ENCODE results near the gene GPR83.

DNA sequence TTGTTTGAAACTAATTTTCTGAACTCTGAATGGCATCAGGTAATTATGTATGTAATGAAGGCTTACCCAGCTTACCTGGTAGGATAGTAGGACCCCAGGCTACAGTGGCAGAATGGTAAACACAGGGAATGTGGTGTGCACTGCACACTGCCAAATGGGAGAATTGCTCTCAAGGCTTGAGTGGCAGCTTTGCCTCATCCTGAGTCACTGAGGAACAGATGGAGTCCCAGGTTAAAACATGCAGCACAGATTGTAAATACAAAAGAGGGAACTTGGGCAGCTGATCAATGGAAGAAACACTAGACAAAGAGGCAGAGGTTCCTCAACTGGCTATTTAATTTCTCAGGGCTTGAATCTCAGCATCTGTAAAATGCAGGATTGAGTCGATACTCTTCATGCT, 24.4 kb downstream of the GPR83 start:
- TF ChIP-seq, protein P1, sequence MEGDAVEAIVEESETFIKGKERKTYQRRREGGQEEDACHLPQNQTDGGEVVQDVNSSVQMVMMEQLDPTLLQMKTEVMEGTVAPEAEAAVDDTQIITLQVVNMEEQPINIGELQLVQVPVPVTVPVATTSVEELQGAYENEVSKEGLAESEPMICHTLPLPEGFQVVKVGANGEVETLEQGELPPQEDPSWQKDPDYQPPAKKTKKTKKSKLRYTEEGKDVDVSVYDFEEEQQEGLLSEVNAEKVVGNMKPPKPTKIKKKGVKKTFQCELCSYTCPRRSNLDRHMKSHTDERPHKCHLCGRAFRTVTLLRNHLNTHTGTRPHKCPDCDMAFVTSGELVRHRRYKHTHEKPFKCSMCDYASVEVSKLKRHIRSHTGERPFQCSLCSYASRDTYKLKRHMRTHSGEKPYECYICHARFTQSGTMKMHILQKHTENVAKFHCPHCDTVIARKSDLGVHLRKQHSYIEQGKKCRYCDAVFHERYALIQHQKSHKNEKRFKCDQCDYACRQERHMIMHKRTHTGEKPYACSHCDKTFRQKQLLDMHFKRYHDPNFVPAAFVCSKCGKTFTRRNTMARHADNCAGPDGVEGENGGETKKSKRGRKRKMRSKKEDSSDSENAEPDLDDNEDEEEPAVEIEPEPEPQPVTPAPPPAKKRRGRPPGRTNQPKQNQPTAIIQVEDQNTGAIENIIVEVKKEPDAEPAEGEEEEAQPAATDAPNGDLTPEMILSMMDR (IDR thresholded peaks at IDR 0.05; ENCODE audit: low read depth, low read length, missing input control), result no peak
- TF ChIP-seq EGR1 (IDR thresholded peaks at IDR 0.05; ENCODE audit: low read depth in 2 of 2) (no peak), GABPA (IDR thresholded peaks at IDR 0.05 in 1 of 2, conservative IDR thresholded peaks at IDR 0.05 in 1 of 2) (no peak), JUND (IDR thresholded peaks at IDR 0.05) (no peak), RAD21 (IDR thresholded peaks at IDR 0.05) (no peak)
- TF ChIP-seq, protein P2, sequence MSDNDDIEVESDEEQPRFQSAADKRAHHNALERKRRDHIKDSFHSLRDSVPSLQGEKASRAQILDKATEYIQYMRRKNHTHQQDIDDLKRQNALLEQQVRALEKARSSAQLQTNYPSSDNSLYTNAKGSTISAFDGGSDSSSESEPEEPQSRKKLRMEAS (IDR thresholded peaks at IDR 0.05), result no peak
- TF ChIP-seq, protein P3, sequence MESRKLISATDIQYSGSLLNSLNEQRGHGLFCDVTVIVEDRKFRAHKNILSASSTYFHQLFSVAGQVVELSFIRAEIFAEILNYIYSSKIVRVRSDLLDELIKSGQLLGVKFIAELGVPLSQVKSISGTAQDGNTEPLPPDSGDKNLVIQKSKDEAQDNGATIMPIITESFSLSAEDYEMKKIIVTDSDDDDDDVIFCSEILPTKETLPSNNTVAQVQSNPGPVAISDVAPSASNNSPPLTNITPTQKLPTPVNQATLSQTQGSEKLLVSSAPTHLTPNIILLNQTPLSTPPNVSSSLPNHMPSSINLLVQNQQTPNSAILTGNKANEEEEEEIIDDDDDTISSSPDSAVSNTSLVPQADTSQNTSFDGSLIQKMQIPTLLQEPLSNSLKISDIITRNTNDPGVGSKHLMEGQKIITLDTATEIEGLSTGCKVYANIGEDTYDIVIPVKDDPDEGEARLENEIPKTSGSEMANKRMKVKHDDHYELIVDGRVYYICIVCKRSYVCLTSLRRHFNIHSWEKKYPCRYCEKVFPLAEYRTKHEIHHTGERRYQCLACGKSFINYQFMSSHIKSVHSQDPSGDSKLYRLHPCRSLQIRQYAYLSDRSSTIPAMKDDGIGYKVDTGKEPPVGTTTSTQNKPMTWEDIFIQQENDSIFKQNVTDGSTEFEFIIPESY (IDR thresholded peaks at IDR 0.05), result no peak
- TF ChIP-seq, protein P4, sequence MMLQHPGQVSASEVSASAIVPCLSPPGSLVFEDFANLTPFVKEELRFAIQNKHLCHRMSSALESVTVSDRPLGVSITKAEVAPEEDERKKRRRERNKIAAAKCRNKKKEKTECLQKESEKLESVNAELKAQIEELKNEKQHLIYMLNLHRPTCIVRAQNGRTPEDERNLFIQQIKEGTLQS (IDR thresholded peaks at IDR 0.05), result no peak
- TF ChIP-seq, protein P5, sequence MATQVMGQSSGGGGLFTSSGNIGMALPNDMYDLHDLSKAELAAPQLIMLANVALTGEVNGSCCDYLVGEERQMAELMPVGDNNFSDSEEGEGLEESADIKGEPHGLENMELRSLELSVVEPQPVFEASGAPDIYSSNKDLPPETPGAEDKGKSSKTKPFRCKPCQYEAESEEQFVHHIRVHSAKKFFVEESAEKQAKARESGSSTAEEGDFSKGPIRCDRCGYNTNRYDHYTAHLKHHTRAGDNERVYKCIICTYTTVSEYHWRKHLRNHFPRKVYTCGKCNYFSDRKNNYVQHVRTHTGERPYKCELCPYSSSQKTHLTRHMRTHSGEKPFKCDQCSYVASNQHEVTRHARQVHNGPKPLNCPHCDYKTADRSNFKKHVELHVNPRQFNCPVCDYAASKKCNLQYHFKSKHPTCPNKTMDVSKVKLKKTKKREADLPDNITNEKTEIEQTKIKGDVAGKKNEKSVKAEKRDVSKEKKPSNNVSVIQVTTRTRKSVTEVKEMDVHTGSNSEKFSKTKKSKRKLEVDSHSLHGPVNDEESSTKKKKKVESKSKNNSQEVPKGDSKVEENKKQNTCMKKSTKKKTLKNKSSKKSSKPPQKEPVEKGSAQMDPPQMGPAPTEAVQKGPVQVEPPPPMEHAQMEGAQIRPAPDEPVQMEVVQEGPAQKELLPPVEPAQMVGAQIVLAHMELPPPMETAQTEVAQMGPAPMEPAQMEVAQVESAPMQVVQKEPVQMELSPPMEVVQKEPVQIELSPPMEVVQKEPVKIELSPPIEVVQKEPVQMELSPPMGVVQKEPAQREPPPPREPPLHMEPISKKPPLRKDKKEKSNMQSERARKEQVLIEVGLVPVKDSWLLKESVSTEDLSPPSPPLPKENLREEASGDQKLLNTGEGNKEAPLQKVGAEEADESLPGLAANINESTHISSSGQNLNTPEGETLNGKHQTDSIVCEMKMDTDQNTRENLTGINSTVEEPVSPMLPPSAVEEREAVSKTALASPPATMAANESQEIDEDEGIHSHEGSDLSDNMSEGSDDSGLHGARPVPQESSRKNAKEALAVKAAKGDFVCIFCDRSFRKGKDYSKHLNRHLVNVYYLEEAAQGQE (IDR thresholded peaks at IDR 0.05), result no peak
